ENCODE measurements around the gene NEO1.

The NEO1 gene

GRCh38 chr15:73337187-73337586, 284.9 kb downstream of the NEO1 start:
- DNase-seq = no peak

GRCh38 chr15:73338058-73338457, 285.8 kb downstream of the NEO1 start:
- DNase-seq = no peak

GRCh38 chr15:73338606-73339374, 286.5 kb downstream of the NEO1 start:
- DNase-seq = no peak

- DNase-seq = no peak
Observed at GRCh38 chr15:73340502-73341192, 288.4 kb downstream of the NEO1 start.

- no peak for DNase-seq
Observed at GRCh38 chr15:73341886-73342600, 289.8 kb downstream of the NEO1 start.

- DNase-seq = no peak
Observed at GRCh38 chr15:73344056-73344455, 291.8 kb downstream of the NEO1 start.

GRCh38 chr15:73345658-73346057, 293.4 kb downstream of the NEO1 start:
- no peak for DNase-seq

GRCh38 chr15:73346735-73347312, 294.6 kb downstream of the NEO1 start:
- peak; percentile 78 for DNase-seq

GRCh38 chr15:73349191-73349590, 296.9 kb downstream of the NEO1 start:
- DNase-seq = no peak

- no peak for DNase-seq
Observed at GRCh38 chr15:73352082-73352481, 299.8 kb downstream of the NEO1 start.

- DNase-seq = no peak
Observed at GRCh38 chr15:73353734-73354133, 301.5 kb downstream of the NEO1 start.

- DNase-seq = no peak
Observed at GRCh38 chr15:73354241-73354640, 302.0 kb downstream of the NEO1 start.
